Mononuclear cell (primary cell): ENCODE measurements around the gene TMEM163. TPM values are rescaled to one million over a fixed set of nuclear protein-coding genes. Genes with fewer than 3 reads are reported as not detected.
"Not testable (repeated sequence)": the region's sequence is repeated elsewhere in the genome, so short reads cannot be mapped to it uniquely, and the experiment has no call there.

Experiments
- H3K27me3 ChIP-seq: 2 replicates; pipeline ENCODE4 v1.6.0; 2011; ENCODE audit warnings: low read length, control low read depth; ENCODE audit not compliant: insufficient read depth
- H3K4me1 ChIP-seq: 2 replicates; pipeline ENCODE4 v1.5.1; 2011; ENCODE audit warnings: mild to moderate bottlenecking, low read length, control low read depth; ENCODE audit not compliant: insufficient read depth
- H3K4me3 ChIP-seq: 2 replicates; pipeline ENCODE4 v1.5.1; 2011; ENCODE audit warnings: mild to moderate bottlenecking, low read length, moderate library complexity
- H3K9me3 ChIP-seq: 2 replicates; pipeline ENCODE4 v1.5.1; 2011; ENCODE audit warnings: low read depth, mild to moderate bottlenecking, control low read depth, low read length
- total RNA-seq: library from RNA; depleted of rRNA; stranded (reverse); fragments of >200 nt; gene quantifications from one replicate; pipeline ENCODE4 v1.2.3, GENCODE V29; 2012

Gene TMEM163
- total RNA-seq, 1 donor: 0.63 TPM

- no peaks in the 10 kb centered on the region for H3K27me3 ChIP-seq
- no peak overlapping the region for H3K4me3 ChIP-seq
- no peaks in the 10 kb centered on the region for H3K4me1 ChIP-seq
- no peaks in the 10 kb centered on the region for H3K9me3 ChIP-seq
Observed at GRCh38 chr2:134508391-134508790, 210.4 kb downstream of the TMEM163 start.

- Histone ChIP-seq H3K27me3 (no peaks in the 10 kb centered on the region), H3K4me3 (no peak overlapping the region), H3K4me1 (no peaks in the 10 kb centered on the region), H3K9me3 (no peaks in the 10 kb centered on the region)
Observed at GRCh38 chr2:134507697-134508096, 211.1 kb downstream of the TMEM163 start.

- not testable (repeated sequence) for H3K4me3 ChIP-seq, H3K4me1 ChIP-seq, H3K9me3 ChIP-seq, H3K27me3 ChIP-seq
Observed at GRCh38 chr2:134507159-134507558, 211.6 kb downstream of the TMEM163 start.

GRCh38 chr2:134505446-134505845, 213.4 kb downstream of the TMEM163 start:
- no peaks in the 10 kb centered on the region for H3K9me3 ChIP-seq
- no peaks in the 10 kb centered on the region for H3K4me1 ChIP-seq
- H3K4me3 ChIP-seq: no peak overlapping the region
- H3K27me3 ChIP-seq: no peaks in the 10 kb centered on the region

- H3K4me1 ChIP-seq: no peaks in the 10 kb centered on the region
- no peaks in the 10 kb centered on the region for H3K27me3 ChIP-seq
- no peaks in the 10 kb centered on the region for H3K9me3 ChIP-seq
- no peak overlapping the region for H3K4me3 ChIP-seq
Observed at GRCh38 chr2:134504586-134505336, 214.0 kb downstream of the TMEM163 start.

- Histone ChIP-seq H3K4me3 (no peak overlapping the region), H3K27me3 (no peaks in the 10 kb centered on the region), H3K4me1 (no peaks in the 10 kb centered on the region), H3K9me3 (no peaks in the 10 kb centered on the region)
Observed at GRCh38 chr2:134502104-134502503, 216.7 kb downstream of the TMEM163 start.

GRCh38 chr2:134501476-134502091, 217.2 kb downstream of the TMEM163 start:
- Histone ChIP-seq H3K4me3 (no peak overlapping the region), H3K27me3 (no peaks in the 10 kb centered on the region), H3K4me1 (no peaks in the 10 kb centered on the region), H3K9me3 (no peaks in the 10 kb centered on the region)

GRCh38 chr2:134500211-134500935, 218.4 kb downstream of the TMEM163 start:
- Histone ChIP-seq H3K4me3 (no peak overlapping the region), H3K4me1 (no peaks in the 10 kb centered on the region), H3K9me3 (no peaks in the 10 kb centered on the region), H3K27me3 (no peaks in the 10 kb centered on the region)

GRCh38 chr2:134499307-134499926, 219.4 kb downstream of the TMEM163 start:
- Histone ChIP-seq H3K9me3 (no peaks in the 10 kb centered on the region), H3K4me3 (no peak overlapping the region), H3K27me3 (no peaks in the 10 kb centered on the region), H3K4me1 (no peaks in the 10 kb centered on the region)

GRCh38 chr2:134498654-134499053, 220.1 kb downstream of the TMEM163 start:
- Histone ChIP-seq H3K4me1 (no peaks in the 10 kb centered on the region), H3K9me3 (no peaks in the 10 kb centered on the region), H3K4me3 (no peak overlapping the region), H3K27me3 (no peaks in the 10 kb centered on the region)

GRCh38 chr2:134493797-134494196, 225.0 kb downstream of the TMEM163 start:
- H3K27me3 ChIP-seq: no peaks in the 10 kb centered on the region
- no peaks in the 10 kb centered on the region for H3K9me3 ChIP-seq
- H3K4me3 ChIP-seq: no peak overlapping the region
- no peaks in the 10 kb centered on the region for H3K4me1 ChIP-seq

- Histone ChIP-seq H3K27me3 (no peaks in the 10 kb centered on the region), H3K9me3 (no peaks in the 10 kb centered on the region), H3K4me3 (no peak overlapping the region), H3K4me1 (no peaks in the 10 kb centered on the region)
Observed at GRCh38 chr2:134491771-134492441, 226.9 kb downstream of the TMEM163 start.

- Histone ChIP-seq H3K27me3 (no peaks in the 10 kb centered on the region), H3K4me3 (no peak overlapping the region), H3K4me1 (no peaks in the 10 kb centered on the region), H3K9me3 (no peaks in the 10 kb centered on the region)
Observed at GRCh38 chr2:134491022-134491421, 227.8 kb downstream of the TMEM163 start.

GRCh38 chr2:134490559-134490958, 228.2 kb downstream of the TMEM163 start:
- Histone ChIP-seq H3K4me3 (no peak overlapping the region), H3K4me1 (no peaks in the 10 kb centered on the region), H3K27me3 (no peaks in the 10 kb centered on the region), H3K9me3 (no peaks in the 10 kb centered on the region)
